ENCODE measurements around the gene LNP1. TPM values are rescaled to one million over a fixed set of nuclear protein-coding genes. Genes with fewer than 3 reads are reported as not detected.

Gene LNP1
- total and polyA plus RNA-seq, 2 of the 8 experiments (the other 6 are each of a cell fraction or from before 2014, with no cell fraction given) = 6.6 to 8.7 TPM

GRCh38 chr3:100489118-100489517 is 87.8 kb downstream of the LNP1 start:
- Histone ChIP-seq H3K56ac (replicated peaks; ENCODE audit: insufficient read length, low read depth, low read length) (no peak overlapping the region), H2BK12ac (ENCODE audit: low read depth, low read length) (no peak overlapping the region), H3K36me3 (ENCODE audit: control insufficient read depth in 2 of 4, insufficient read depth in 4 of 4, low read length in 3 of 4) (no peaks in the 10 kb centered on the region), H2BK15ac (ENCODE audit: low read length) (no peak overlapping the region), H2AFZ (ENCODE audit: low read length) (no peak overlapping the region), H3K4ac (replicated peaks; ENCODE audit: insufficient read length, low read depth, low read length) (no peak overlapping the region), H3K4me1 (replicated peaks in 1 of 4; ENCODE audit: control insufficient read depth in 3 of 4, insufficient read depth in 4 of 4, low read length in 3 of 4) (peaks cover 0 to 3% (median 1%) of the 10 kb centered on the region in 4 experiments; a peak in 2 of 7 replicates), H3K79me1 (ENCODE audit: low read depth, low read length) (no peaks in the 10 kb centered on the region), H3K79me2 (ENCODE audit: control insufficient read depth in 1 of 2, insufficient read depth in 2 of 2, low read length in 2 of 2) (no peaks in the 10 kb centered on the region), H2BK120ac (replicated peaks; ENCODE audit: low read depth, low read length) (no peak overlapping the region), H4K5ac (ENCODE audit: insufficient read length, low read depth, low read length) (no peak overlapping the region), H2AK5ac (ENCODE audit: low read depth, low read length) (no peak overlapping the region), H3K4me3 (ENCODE audit: extremely low read depth in 1 of 4, insufficient read depth in 2 of 4, low read depth in 3 of 4, low read length in 4 of 4) (no peak overlapping the region), H4K91ac (replicated peaks; ENCODE audit: insufficient read length, low read length) (no peak overlapping the region), H2BK20ac (ENCODE audit: low read length) (no peak overlapping the region), H2BK5ac (ENCODE audit: low read depth, low read length) (no peak overlapping the region), H3K27ac (ENCODE audit: low read depth, low read length) (no peak overlapping the region), H3K27me3 (replicated peaks in 1 of 4; ENCODE audit: control insufficient read depth in 3 of 4, extremely low read depth in 1 of 4, insufficient read depth in 3 of 4, low read length in 3 of 4) (no peaks in the 10 kb centered on the region), H3K23ac (ENCODE audit: insufficient read length) (no peak overlapping the region), H3K4me2 (ENCODE audit: insufficient read depth in 1 of 2, low read depth in 2 of 2, low read length in 2 of 2) (no peak overlapping the region), H4K20me1 (replicated peaks in 1 of 2; ENCODE audit: control insufficient read depth in 1 of 2, insufficient read depth in 2 of 2, low read length in 2 of 2) (no peaks in the 10 kb centered on the region), H3K9ac (replicated peaks in 1 of 4; ENCODE audit: extremely low read depth in 1 of 4, low read depth in 3 of 4, low read length in 3 of 4) (no peak overlapping the region), H3K18ac (ENCODE audit: extremely low read depth, low read length) (no peak overlapping the region), H3K9me3 (ENCODE audit: insufficient read depth in 2 of 2, low read depth in 1 of 2, low read length in 1 of 2) (no peaks in the 10 kb centered on the region), H3K14ac (ENCODE audit: insufficient read length) (no peak overlapping the region), H4K8ac (ENCODE audit: extremely low read depth, insufficient read depth, low read length) (no peak overlapping the region), H3K23me2 (ENCODE audit: low read depth, low read length) (peaks cover 3% of the 10 kb centered on the region; the same call in 1 of the 2 replicates)
- no peak for DNase-seq (ENCODE audit: low read depth in 1 of 2, low spot score in 2 of 2)
- FAIRE-seq = no peak
- 76% methylated on average over 1 of the region's 1 CpG; no CpG with 5 or more reads in 1 of the 2 experiments for WGBS, 2 experiments (ENCODE audit: extremely low coverage in 1 of 2, insufficient coverage in 1 of 2, insufficient read length in 1 of 2, insufficient replicate concordance in 2 of 2, low coverage in 1 of 2, low lambda C conversion rate in 2 of 2, missing lambda C conversion rate in 1 of 2)
- ChIA-PET CTCF (ENCODE audit: partially characterized antibody) (interaction anchor here (0.8 to 1.6 kb wide), 3 partner anchors 21 to 26 kb away, joined by 3 to 4 read pairs (median 4); no protein-coding TSS in a partner anchor), POLR2A (ENCODE audit: partially characterized antibody) (no interaction called here)
- TF ChIP-seq BACH1 (IDR thresholded peaks at IDR 0.05; ENCODE audit: low read length) (no peak), CHD2 (IDR thresholded peaks at IDR 0.05; ENCODE audit: low read length) (no peak), SIN3A (conservative IDR thresholded peaks at IDR 0.05 in 1 of 2, IDR thresholded peaks at IDR 0.05 in 1 of 2; ENCODE audit: low read depth in 1 of 2, low read length in 2 of 2) (no peak), ATF2 (IDR thresholded peaks at IDR 0.05; ENCODE audit: low read length) (no peak), GTF2F1 (IDR thresholded peaks at IDR 0.05; ENCODE audit: borderline replicate concordance, low read depth, low read length) (no peak), MAX (IDR thresholded peaks at IDR 0.05) (no peak), CBX5 (IDR thresholded peaks at IDR 0.05; ENCODE audit: low read depth, low read length) (no peak), CTBP2 (IDR thresholded peaks at IDR 0.05; ENCODE audit: borderline replicate concordance, insufficient read depth, insufficient read length, low read length) (no peak), FOSL1 (IDR thresholded peaks at IDR 0.05; ENCODE audit: insufficient read depth, low read depth, low read length) (no peak), TAF1 (IDR thresholded peaks at IDR 0.05; ENCODE audit: low read depth, low read length) (no peak), SUZ12 (IDR thresholded peaks at IDR 0.05; ENCODE audit: low read length) (no peak), HDAC2 (IDR thresholded peaks at IDR 0.05; ENCODE audit: borderline replicate concordance in 1 of 2, low read depth in 2 of 2, low read length in 2 of 2) (no peak)
